Mammary epithelial cell (primary cell): Measurements from ENCODE around the gene CYTIP.

Source experiments
- EZH2 ChIP-seq: IDR thresholded peaks from 2 replicates; pipeline ENCODE4 v1.6.1; 2012; ENCODE audit warnings: low read length, inconsistent platforms, borderline replicate concordance
- TF ChIP-seq, protein P1 (sequence below), 2 donors: IDR thresholded peaks in 1 of 2; conservative IDR thresholded peaks in 1 of 2; 2 replicates each; pipeline ENCODE4 v1.5.1; 2011 to 2012; ENCODE audit warnings: inconsistent platforms in 2 of 2, low read length in 2 of 2, mild to moderate bottlenecking in 2 of 2, control low read depth in 1 of 2, low read depth in 1 of 2; ENCODE audit not compliant: insufficient read depth in 1 of 2; ENCODE audit errors: extremely low read depth in 1 of 2

DNA sequence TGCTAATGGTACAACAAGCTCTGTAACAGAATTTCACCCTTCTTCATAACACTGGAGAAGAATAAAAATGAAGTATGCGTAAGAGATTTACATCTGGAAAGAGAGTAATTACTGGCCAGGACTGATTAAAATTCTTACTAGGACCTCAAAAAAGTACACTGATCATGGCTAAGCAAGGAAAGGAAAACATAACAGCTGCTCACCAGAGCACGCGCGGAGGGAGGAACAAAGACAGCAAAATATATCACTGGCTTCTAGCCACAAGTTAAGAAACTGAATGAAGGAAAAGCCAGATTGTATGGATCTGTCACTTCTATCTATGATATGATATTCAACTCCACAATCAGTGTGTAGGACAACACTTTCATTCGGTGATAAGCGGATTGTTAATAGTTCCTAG, 15.6 kb upstream of the CYTIP start:
- TF ChIP-seq, protein P1, sequence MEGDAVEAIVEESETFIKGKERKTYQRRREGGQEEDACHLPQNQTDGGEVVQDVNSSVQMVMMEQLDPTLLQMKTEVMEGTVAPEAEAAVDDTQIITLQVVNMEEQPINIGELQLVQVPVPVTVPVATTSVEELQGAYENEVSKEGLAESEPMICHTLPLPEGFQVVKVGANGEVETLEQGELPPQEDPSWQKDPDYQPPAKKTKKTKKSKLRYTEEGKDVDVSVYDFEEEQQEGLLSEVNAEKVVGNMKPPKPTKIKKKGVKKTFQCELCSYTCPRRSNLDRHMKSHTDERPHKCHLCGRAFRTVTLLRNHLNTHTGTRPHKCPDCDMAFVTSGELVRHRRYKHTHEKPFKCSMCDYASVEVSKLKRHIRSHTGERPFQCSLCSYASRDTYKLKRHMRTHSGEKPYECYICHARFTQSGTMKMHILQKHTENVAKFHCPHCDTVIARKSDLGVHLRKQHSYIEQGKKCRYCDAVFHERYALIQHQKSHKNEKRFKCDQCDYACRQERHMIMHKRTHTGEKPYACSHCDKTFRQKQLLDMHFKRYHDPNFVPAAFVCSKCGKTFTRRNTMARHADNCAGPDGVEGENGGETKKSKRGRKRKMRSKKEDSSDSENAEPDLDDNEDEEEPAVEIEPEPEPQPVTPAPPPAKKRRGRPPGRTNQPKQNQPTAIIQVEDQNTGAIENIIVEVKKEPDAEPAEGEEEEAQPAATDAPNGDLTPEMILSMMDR (conservative IDR thresholded peaks at IDR 0.05 in 1 of 2, IDR thresholded peaks at IDR 0.05 in 1 of 2; ENCODE audit: extremely low read depth in 1 of 2, insufficient read depth in 1 of 2, low read depth in 1 of 2, low read length in 2 of 2), result no peak
- TF ChIP-seq EZH2, result no peak
